Sigmoid colon (tissue), 7 donors: ENCODE data around the gene MAP3K14. TPM values are rescaled to one million over a fixed set of nuclear protein-coding genes. Genes with fewer than 3 reads are reported as not detected.

ENCODE experiments used
- DNase-seq: peaks from one replicate; pipeline ENCODE4 v3.0.0-alpha.2; 2019
- H3K27ac ChIP-seq, 4 donors: fragments of 200-600 bp; sonication (generic); one replicate each; pipeline ENCODE4 v1.5.1; 2016 to 2019; ENCODE audit warnings: mild to moderate bottlenecking in 1 of 4
- H3K27me3 ChIP-seq, 3 donors: fragments of 200-600 bp; sonication (generic); one replicate each; pipeline ENCODE4 v1.5.1; 2019; ENCODE audit warnings: mild to moderate bottlenecking in 1 of 3
- H3K36me3 ChIP-seq, 4 donors: fragments of 200-600 bp; sonication (generic); one replicate each; pipeline ENCODE4 v1.5.1; 2016 to 2019
- H3K4me1 ChIP-seq, 4 donors: fragments of 200-600 bp; sonication (generic); one replicate each; pipeline ENCODE4 v1.5.1; 2017 to 2019
- H3K4me3 ChIP-seq, 4 donors: fragments of 200-600 bp; sonication (generic); one replicate each; pipeline ENCODE4 v1.5.1; 2017 to 2019; ENCODE audit warnings: mild to moderate bottlenecking in 2 of 4, moderate library complexity in 1 of 4
- H3K9me3 ChIP-seq, 4 donors: fragments of 200-600 bp in 3 of 4; sonication (generic) in 3 of 4; one replicate each; pipeline versions ENCODE4 v1.5.1 to v1.6.1; 2013 to 2019
- CTCF ChIP-seq, 4 experiments: fragments of 450-650 bp in 3 of 4; fragments of 200-600 bp in 1 of 4; IDR thresholded peaks; one replicate each; pipeline ENCODE4 v1.5.1; 2016 to 2019; ENCODE audit warnings: antibody characterized with exemption in 4 of 4, mild to moderate bottlenecking in 3 of 4, moderate library complexity in 2 of 4
- EP300 ChIP-seq, 4 donors: sonication (generic); formaldehyde crosslinking; IDR thresholded peaks; one replicate each; pipeline ENCODE4 v1.6.1; 2017; ENCODE audit warnings: antibody characterized with exemption in 4 of 4
- POLR2A ChIP-seq, 2 donors: fragments of 450-650 bp; IDR thresholded peaks; one replicate each; pipeline ENCODE4 v1.6.1; 2016; ENCODE audit warnings: antibody characterized with exemption in 2 of 2, mild to moderate bottlenecking in 2 of 2, moderate library complexity in 2 of 2
- POLR2AphosphoS5 ChIP-seq, 4 donors: sonication (generic); formaldehyde crosslinking; IDR thresholded peaks; one replicate each; pipeline ENCODE4 v1.6.1; 2017; ENCODE audit warnings: antibody characterized with exemption in 4 of 4
- WGBS, 2 donors: extraction: QIAGEN DNeasy Blood & Tissue Kit; methylation state at CpG; one replicate each; pipeline ENCODE4 v1.1.7; 2013; 5-methylcytosine and 5-hydroxymethylcytosine counted together
- intact Hi-C: fragments of 100-400 bp; cut with DNase I; formaldehyde crosslinking; loops from one replicate; pipeline ENCODE4 v1.15.1; 2023
- polyA plus RNA-seq, 3 donors: library from polyadenylated mRNA; stranded (reverse); fragments of 200-250 nt; gene quantifications; one replicate each; pipeline ENCODE4 v1.2.3, GENCODE V29; 2013
- total RNA-seq, 4 donors: library from RNA; depleted of rRNA; stranded (reverse); fragments of >200 nt; gene quantifications; one replicate each; pipeline ENCODE4 v1.1.0, GENCODE V29; 2016
- donor health status: healthy with polysubstance abuse.
- donor health status: Bipolar disorder and iron deficiency.
- donor health status: healthy.

Gene MAP3K14
- total and polyA plus RNA-seq, 7 donors = 7.2 to 28.5 (median 11.1) TPM

DNA sequence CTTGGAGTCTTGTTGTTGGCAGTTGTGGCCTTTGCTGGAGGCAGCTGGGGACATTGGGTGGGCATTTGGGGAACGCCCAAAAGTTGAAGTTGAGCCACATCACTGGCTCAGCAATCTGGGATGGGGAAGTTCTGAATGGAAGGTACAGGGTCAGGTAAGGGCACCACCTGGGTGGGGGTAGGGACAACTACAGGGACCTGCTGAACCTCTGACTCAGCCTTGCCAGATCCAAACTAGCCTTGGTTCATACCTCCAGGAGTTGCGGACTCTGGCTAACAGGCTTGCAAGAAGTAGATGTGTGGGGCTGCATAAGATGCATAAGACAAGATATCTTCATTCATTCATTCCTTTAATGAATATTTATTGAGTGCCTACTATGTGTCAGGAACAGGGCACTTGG, 79.1 kb downstream of the MAP3K14 start:
- no peaks in the 10 kb centered on the region for H3K9me3 ChIP-seq
- no peak overlapping the region for H3K27ac ChIP-seq
- no peak for DNase-seq
- TF ChIP-seq POLR2A (IDR thresholded peaks at IDR 0.05) (no peak), POLR2AphosphoS5 (IDR thresholded peaks at IDR 0.05) (no peak), EP300 (IDR thresholded peaks at IDR 0.05) (no peak), CTCF (IDR thresholded peaks at IDR 0.05) (no peak)
- peaks cover 16 to 55% (median 18%) of the 10 kb centered on the region in 3 donors for H3K27me3 ChIP-seq
- WGBS, 2 donors = 87 to 97% methylated on average over 2 of the region's 2 CpGs
- peaks cover 0 to 13% (median 12%) of the 10 kb centered on the region in 4 donors for H3K4me1 ChIP-seq
- H3K36me3 ChIP-seq = no peaks in the 10 kb centered on the region
- H3K4me3 ChIP-seq = no peak overlapping the region
- intact Hi-C loops = no loop called here

DNA sequence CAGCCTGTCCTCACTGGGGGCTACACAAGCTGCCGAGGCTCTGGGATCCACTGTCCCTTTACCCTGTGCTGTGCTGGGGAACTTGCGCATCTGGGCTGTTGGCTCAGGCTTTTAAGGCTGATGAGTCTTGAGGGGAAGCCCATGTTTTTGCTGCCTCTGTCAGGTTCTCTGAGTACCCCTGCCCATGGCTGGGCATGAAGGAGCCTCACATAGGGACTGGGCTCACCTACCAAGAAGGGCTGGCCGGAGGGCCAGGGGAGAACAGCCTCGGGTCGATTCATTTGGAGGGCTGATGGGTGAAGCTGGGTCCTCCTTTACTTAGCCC, 80.6 kb downstream of the MAP3K14 start:
- H3K4me3 ChIP-seq = no peak overlapping the region
- peaks cover 10 to 43% (median 16%) of the 10 kb centered on the region in 3 donors for H3K27me3 ChIP-seq
- WGBS, 2 donors = 85 to 88% methylated on average over 5 of the region's 5 CpGs
- no peaks in the 10 kb centered on the region for H3K36me3 ChIP-seq
- H3K9me3 ChIP-seq = no peaks in the 10 kb centered on the region
- TF ChIP-seq EP300 (IDR thresholded peaks at IDR 0.05) = no peak
- TF ChIP-seq POLR2A (IDR thresholded peaks at IDR 0.05) = no peak
- no peak for TF ChIP-seq POLR2AphosphoS5 (IDR thresholded peaks at IDR 0.05)
- TF ChIP-seq CTCF (IDR thresholded peaks at IDR 0.05) = no peak
- no peak for DNase-seq
- intact Hi-C loops = no loop called here
- H3K4me1 ChIP-seq = peaks cover 0 to 7% (median 6%) of the 10 kb centered on the region in 4 donors
- no peak overlapping the region for H3K27ac ChIP-seq

- no peak for TF ChIP-seq POLR2A (IDR thresholded peaks at IDR 0.05)
- TF ChIP-seq CTCF (IDR thresholded peaks at IDR 0.05) = peak; percentile 55 to 71 (median 62)
- WGBS, 2 donors = 44 to 59% methylated on average over 20 of the region's 20 CpGs
- peak; percentile 88 for DNase-seq
- Histone ChIP-seq H3K36me3 (no peaks in the 10 kb centered on the region), H3K4me1 (peaks cover 0 to 6% (median 2%) of the 10 kb centered on the region in 4 donors), H3K27ac (no peak overlapping the region), H3K9me3 (no peaks in the 10 kb centered on the region), H3K27me3 (peaks cover 4 to 37% (median 10%) of the 10 kb centered on the region in 3 donors), H3K4me3 (no peak overlapping the region)
- intact Hi-C loops = no loop called here
These were observed 81.2 kb downstream of the MAP3K14 start for GRCh38 chr17:45235416-45236281.

- WGBS, 2 donors = 19 to 32% methylated on average over 6 of the region's 6 CpGs
- TF ChIP-seq CTCF (IDR thresholded peaks at IDR 0.05) (no peak), POLR2A (IDR thresholded peaks at IDR 0.05) (no peak), POLR2AphosphoS5 (IDR thresholded peaks at IDR 0.05) (no peak), EP300 (IDR thresholded peaks at IDR 0.05) (no peak)
- no peak for DNase-seq
- H3K4me3 ChIP-seq = no peak overlapping the region
- H3K4me1 ChIP-seq = peaks cover 0 to 7% (median 2%) of the 10 kb centered on the region in 4 donors
- no peaks in the 10 kb centered on the region for H3K9me3 ChIP-seq
- no peaks in the 10 kb centered on the region for H3K36me3 ChIP-seq
- peaks cover 0 to 29% (median 2%) of the 10 kb centered on the region in 3 donors for H3K27me3 ChIP-seq
- H3K27ac ChIP-seq = no peak overlapping the region
- intact Hi-C loops = no loop called here
These were observed 82.0 kb downstream of the MAP3K14 start for GRCh38 chr17:45234641-45235415.
